ENCODE data around the gene STS.
A peak's percentile ranks its signal among the peaks of the same experiment; 100 is the strongest.
"Not testable (repeated sequence)": the region's sequence is repeated elsewhere in the genome, so short reads cannot be mapped to it uniquely, and the experiment has no call there.

The STS gene

GRCh38 chrX:7143076-7143475 is 4.4 kb upstream of the STS start:
- no peak for DNase-seq

DNA sequence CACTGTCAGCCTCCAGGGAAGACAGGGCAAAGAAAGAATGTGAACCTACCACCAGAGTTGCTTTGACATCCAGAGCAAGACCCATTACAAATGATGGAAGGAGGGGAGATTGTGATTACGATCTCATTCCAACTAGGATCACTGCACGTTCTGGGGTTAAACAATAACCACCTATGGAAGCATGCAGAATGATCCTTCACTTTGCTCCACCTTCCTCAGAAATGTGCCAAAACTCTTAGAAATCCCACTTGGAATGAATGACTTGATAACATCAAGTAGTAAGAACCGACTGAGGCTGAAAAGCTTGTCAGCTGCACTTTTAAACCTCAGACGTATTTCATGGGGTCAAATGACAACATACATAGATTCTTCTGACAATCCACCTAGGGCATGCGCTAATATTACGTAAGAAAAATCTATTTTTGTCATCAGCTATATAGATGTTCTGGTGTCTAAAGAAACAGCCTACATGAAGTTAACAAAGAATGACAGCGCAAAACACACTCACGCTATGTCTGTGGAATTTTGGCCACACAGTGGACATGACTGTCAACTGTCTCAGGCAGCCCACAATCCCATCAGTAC is 3.5 kb upstream of the STS start:
- no peak for DNase-seq

- no peak for DNase-seq
Measured at GRCh38 chrX:7145454-7145853, 2.1 kb upstream of the STS start.

DNA sequence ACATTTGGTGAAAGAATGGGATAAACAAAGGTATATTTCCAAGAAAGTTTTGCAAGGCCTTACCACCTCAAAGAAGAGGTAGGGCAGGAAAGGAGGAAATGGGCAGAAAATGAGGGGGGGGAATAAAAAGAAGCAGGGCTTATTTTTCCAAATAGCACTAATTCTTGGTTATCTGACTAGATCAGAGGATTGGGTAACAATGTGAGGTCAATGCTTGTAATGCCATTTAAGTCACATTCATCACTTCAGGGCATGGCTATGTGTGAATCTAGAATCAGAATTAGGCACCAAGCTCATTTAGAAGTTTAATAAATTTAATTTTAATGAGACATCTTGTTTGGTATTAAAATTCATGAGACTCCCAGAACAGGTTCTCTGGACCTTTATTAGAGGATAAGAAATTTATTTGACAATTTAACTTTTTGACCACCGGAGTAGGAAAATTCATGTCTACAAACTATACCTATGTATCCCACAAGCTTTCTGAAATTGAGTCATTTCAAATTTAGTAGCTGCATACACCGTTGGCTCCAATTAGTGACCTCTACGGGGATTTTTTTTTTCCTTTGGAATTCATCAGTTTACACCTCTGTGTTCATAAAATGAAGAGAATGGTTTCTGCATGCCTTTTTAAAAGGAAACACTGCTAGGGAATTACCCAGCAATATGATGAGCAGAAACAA is 1.4 kb upstream of the STS start:
- no peak for DNase-seq

GRCh38 chrX:7146703-7147412 is 654 bp upstream of the STS start:
- DNase-seq = no peak

DNA sequence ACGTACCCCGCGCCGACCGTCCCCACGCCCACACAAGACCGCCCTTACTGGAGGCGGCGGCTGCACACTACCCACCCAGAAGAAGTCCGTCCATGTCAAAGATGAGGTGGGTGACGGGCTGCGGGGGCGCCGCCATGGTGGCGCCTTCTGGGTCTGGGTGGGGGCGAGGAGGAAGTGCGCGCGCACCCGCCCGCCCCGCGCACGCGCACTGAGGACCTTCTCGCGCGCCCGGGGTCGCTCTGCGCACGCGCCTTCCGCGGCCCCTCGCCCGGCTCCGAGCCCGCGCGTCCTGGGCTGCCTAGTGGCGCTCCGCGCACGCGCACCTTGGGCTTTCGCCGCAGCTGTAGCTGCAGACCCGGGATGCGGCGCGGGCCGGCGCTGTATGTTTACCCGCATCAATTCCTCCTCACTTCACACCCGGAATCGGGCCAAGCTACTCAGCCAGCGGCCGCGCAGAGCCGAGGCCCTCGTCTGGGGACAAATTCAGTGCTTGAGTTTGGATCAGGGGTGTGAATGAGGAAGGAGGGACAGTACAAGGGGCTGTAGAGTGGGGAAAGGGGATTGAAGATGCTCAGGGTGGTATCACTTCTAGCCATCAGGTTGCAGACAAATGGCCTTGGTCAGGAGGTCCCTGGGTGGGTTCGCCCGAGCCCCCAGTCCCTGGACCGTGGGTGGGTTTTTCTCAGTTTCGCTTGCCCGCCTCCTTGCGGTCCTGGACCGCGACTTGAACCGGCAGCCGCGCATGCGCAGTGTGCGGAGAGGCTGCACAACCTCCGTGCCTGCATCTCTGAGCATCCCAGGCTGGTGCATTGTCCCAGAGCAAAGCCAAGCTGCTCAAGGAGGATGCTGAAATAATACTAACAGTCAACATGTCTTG is 704 bp downstream of the STS start, which contains the start of gene PUDP:
PUDP (minus strand) TSS at position 176 of the 877 bp plus-strand sequence; CDS start at position 136, 40 bp downstream.
- DNase-seq = peak; percentile 13

DNA sequence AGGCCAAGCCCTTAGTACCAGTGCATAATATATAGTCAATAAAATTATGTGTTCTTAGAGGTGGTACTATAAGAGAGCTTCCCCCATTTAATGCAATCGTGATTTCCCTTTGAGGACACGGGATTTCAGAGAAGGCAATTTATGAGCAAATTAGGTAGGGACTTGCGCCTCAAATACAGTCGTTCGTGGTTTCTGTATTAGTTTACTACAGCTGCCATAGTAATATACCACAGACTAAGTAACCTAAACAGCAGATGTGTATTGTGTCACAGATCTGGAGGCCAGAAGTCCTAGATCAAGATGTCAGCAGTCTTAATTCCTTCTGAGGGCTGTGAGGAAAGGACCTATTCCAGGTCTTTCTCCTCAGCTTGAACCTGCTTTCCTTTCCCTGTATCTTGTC is 1.9 kb downstream of the STS start:
- DNase-seq = no peak

- DNase-seq = no peak
Measured at GRCh38 chrX:7153231-7153630, 5.7 kb downstream of the STS start.

DNA sequence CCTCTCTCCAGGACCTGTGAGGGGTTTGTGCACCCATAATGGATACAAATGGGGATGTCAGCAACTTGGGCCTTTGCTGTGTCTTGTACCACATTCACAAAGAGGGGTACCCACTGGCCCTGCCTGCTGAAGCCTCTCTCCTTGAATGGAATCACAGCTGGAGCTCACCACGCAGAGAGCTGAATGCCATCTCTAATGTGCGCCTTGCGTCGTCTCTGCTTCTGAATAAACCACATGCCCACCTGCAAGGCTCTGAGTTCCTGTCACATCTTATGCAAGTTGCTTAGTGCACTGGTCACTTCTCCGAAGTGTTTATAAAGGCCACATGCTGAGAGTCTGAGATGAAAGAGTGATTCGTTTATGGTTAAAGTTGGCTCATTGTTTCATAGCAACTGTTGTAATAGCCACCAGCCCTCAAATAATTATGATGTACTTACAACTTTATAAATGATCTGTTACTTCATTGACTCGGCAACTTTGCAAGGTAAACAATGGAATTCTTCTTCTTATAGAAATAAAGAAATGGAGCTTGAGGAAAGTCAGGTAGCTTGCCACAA is 6.6 kb downstream of the STS start:
- DNase-seq = no peak

GRCh38 chrX:7155163-7155562 is 7.7 kb downstream of the STS start:
- no peak for DNase-seq

DNA sequence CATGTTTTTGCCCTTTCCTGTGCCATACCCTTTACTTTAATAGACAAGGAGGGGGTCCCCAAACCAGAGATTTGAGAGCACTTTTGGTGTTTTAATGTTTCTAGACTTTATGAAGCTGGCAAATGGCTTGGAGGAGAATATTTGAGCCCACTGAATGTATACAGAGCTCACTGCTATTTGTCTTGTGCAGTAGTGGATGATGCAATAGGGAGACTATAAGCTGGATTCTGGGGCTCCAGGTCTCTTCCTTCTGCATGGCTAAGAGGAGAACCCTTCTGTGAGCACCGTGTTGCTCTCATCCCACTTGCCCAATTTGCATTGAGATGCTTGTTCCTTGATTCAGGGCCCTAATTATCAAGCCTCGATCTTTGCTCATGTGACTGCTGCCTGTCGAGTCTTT is 9.4 kb downstream of the STS start:
- DNase-seq = no peak

- DNase-seq = no peak
Measured at GRCh38 chrX:7158468-7158990, 11.0 kb downstream of the STS start.

DNA sequence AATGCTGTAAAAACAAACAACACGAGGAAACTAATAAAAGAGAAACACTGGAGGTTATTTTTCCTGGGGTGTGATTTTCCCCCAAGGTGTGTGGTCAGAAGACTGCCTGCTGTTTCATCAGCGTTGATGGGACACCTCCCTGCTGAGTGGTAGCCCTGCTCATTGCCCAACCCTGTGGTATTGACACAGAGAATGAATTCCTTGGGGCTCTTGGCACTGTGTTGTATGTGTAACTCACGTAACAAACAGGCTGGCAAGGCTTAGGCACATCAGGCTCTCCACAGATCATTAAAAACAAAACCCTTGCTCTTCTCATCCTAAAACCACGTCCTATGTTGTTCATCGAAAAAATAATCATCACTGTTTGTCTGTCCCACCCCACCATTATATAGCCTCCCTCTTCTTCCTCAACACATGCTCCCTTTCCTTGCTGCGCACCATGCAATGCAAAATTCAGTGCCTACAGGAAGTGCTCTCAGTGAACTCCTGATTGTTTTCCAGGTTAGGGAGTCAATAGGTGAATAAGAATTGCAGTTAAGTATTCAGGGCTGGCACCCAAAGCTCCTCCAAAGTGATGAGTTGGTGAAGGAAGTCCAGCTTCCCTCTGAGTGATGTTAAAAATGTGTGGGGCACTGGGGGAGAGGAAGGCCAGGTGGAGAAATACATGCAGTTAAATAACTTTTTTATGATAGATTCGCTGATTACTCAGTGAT is 11.8 kb downstream of the STS start:
- no peak for DNase-seq

- no peak for DNase-seq
Measured at GRCh38 chrX:7163146-7163677, 15.7 kb downstream of the STS start.

- no peak for DNase-seq
Measured at GRCh38 chrX:7164174-7164573, 16.7 kb downstream of the STS start.

DNA sequence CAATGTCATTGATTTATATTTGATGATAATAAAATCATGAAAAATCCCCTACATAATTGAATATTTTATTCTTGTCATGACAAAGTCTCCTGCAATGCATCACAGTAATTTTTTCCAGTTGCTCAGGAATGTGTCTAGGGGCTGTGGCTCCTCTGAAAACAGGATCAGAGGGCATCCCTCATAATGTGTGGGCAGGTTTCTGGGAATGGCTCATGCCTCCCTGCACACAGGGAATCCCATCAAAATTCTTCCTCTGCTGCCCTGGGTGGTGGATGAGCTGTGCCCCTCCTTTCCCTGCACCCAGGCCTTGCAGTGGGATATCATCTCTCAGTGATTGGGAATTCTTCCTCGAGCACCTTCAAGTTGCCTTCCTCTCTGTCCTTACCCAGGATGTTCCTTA is 20.9 kb downstream of the STS start:
- DNase-seq = no peak

GRCh38 chrX:7169627-7170026 is 22.1 kb downstream of the STS start:
- DNase-seq = no peak

GRCh38 chrX:7170898-7171297 is 23.4 kb downstream of the STS start:
- no peak for DNase-seq

DNA sequence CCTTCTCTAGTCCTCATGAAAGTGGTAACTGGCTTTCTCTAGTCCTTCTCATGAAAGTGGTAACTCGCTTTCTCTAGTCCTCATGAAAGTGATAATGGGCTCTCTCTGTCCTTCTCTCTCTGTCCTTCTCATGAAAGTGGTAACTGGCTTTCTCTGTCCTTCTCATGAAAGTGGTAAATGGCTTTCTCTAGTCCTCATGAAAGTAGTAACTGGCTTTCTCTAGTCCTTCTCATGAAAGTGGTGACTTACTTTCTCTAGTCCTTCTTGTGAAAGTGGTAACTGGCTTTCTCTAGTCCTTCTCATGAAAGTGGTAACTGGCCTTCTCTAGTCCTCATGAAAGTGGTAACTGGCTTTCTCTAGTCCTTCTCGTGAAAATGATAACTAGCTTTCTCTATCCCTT is 31.3 kb downstream of the STS start:
- not testable (repeated sequence) for DNase-seq

DNA sequence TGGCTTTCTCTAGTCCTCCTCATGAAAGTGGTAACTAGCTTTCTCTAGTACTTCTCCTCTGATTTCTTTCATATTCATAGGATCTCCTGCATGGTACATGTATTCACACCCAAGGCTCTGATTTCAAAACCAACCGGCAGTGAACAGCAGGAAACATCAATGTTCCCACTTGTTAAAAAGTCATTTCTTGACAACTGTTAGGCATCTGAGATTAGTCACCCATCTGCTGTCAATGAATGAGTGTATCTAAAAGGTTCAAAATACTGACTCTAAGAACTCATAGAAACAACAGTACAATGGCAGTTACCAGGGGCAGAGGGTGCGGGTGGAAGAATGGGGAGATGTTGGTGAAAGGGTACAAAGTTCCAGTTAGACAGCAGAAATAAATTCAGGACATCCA is 31.9 kb downstream of the STS start:
- no peak for DNase-seq

- DNase-seq = no peak
Measured at GRCh38 chrX:7184816-7185215, 37.3 kb downstream of the STS start.

DNA sequence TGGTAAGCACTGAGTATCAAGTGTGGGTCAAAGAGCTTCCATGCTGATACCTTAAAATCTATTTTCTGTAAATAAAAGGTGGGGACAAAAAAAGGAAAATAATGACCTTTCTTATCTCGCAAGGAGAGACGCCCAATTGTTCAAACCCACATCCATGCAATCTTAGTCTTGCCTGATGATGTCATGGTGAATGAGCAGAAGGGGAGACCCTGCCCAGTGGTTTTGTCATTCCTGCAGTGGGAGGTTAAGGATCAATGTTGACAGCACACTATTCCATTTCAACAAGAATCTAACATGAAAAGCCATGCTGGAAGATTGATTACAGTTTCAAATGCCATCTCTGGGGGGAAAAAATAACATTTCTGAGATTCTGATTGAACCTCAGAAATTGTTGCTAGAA is 41.2 kb downstream of the STS start:
- DNase-seq = no peak
